ENCODE measurements around the gene PASK. TPM values are rescaled to one million over a fixed set of nuclear protein-coding genes. Genes with fewer than 3 reads are reported as not detected.

Gene PASK
- total RNA-seq, 1 donor from 2014 or later, result 15.7 TPM

- intact Hi-C loops (cut with DNase I), result no loop called here
- ATAC-seq, result peak; percentile 4
- Histone ChIP-seq H3K27ac (no peak overlapping the region), H3K27me3 (no peaks in the 10 kb centered on the region), H3K36me3 (peaks cover 19% of the 10 kb centered on the region), H3K9me3 (no peaks in the 10 kb centered on the region), H3K4me1 (peaks cover 8% of the 10 kb centered on the region), H3K4me3 (no peak overlapping the region)
- TF ChIP-seq CTCF (IDR thresholded peaks at IDR 0.05), result no peak
- no peak for DNase-seq
Observed at GRCh38 chr2:241082341-241083090, 66.8 kb downstream of the PASK start.

DNA sequence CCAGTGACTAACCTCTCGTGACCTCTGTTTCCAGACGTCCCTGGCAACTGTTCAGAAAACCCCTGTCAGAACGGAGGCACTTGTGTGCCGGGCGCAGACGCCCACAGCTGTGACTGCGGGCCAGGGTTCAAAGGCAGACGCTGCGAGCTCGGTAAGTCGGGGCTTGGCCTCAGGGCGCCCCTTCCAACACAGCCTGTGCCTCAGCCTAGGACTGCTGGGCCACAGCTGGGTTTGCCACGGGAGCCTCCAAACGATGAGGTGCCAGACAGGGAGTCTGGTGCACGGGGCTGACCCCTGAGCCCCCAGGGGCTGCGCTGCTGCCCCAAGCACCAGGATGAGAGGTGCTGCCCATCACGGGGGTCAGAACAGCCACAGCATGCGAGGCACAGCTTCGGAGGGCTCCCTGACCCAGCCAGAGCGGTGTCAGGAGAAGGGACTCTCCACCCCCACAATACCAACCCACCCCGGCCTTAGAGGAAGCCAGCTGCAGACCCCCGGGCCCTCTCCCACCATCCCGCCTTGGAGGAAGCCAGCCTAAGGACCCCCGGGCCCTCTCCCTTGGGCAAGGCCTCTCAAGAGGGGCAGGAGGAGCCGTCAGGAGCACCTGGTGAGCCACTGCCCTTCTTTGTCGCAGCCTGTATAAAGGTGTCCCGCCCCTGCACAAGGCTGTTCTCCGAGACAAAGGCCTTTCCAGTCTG lies 67.5 kb downstream of the PASK start:
- H3K27ac ChIP-seq, result no peak overlapping the region
- peak; percentile 9 for ATAC-seq
- no peak for TF ChIP-seq CTCF (IDR thresholded peaks at IDR 0.05)
- intact Hi-C loops (cut with DNase I), result no loop called here
- peaks cover 8% of the 10 kb centered on the region for H3K4me1 ChIP-seq
- DNase-seq, result no peak
- H3K4me3 ChIP-seq, result no peak overlapping the region
- H3K36me3 ChIP-seq, result peaks cover 11% of the 10 kb centered on the region
- H3K27me3 ChIP-seq, result no peaks in the 10 kb centered on the region
- no peaks in the 10 kb centered on the region for H3K9me3 ChIP-seq

GRCh38 chr2:241081190-241081642 lies 68.1 kb downstream of the PASK start:
- no peak overlapping the region for H3K27ac ChIP-seq
- H3K36me3 ChIP-seq, result peaks cover 6% of the 10 kb centered on the region

GRCh38 chr2:241080405-241081189 lies 68.7 kb downstream of the PASK start:
- ATAC-seq, result peak; percentile 28

More at GRCh38 chr2:241081190-241081642, 68.1 kb downstream of the PASK start:
- no peak for TF ChIP-seq CTCF (IDR thresholded peaks at IDR 0.05)
- ATAC-seq, result peak; percentile 38
- H3K9me3 ChIP-seq, result no peaks in the 10 kb centered on the region
- intact Hi-C loops (cut with DNase I), result no loop called here
- peaks cover 8% of the 10 kb centered on the region for H3K4me1 ChIP-seq
- H3K27me3 ChIP-seq, result no peaks in the 10 kb centered on the region
- no peak overlapping the region for H3K4me3 ChIP-seq
- no peak for DNase-seq

More at GRCh38 chr2:241080405-241081189, 68.7 kb downstream of the PASK start:
- Histone ChIP-seq H3K9me3 (no peaks in the 10 kb centered on the region), H3K4me1 (peaks cover 8% of the 10 kb centered on the region), H3K36me3 (peaks cover 6% of the 10 kb centered on the region), H3K27me3 (no peaks in the 10 kb centered on the region), H3K4me3 (no peak overlapping the region), H3K27ac (no peak overlapping the region)
- no peak for DNase-seq
- TF ChIP-seq CTCF (IDR thresholded peaks at IDR 0.05), result no peak
- intact Hi-C loops (cut with DNase I), result no loop called here
